Nephron (organoid): Measurements from ENCODE around the gene FAM149B1.

Experiments used
- H3K27ac Mint-ChIP-seq, 3 experiments: 2 replicates each; pipeline ENCODE4 v1.8.0; 2020; ENCODE audit warnings: mixed read lengths in 3 of 3, mild to moderate bottlenecking in 2 of 3, moderate library complexity in 1 of 3
- H3K27me3 Mint-ChIP-seq: 2 replicates; pipeline ENCODE4 v1.8.0; 2021; ENCODE audit warnings: low read depth, mild to moderate bottlenecking, moderate library complexity, mixed read lengths
- H3K36me3 Mint-ChIP-seq: 2 replicates; pipeline ENCODE4 v1.8.0; 2020; ENCODE audit warnings: low read depth, mixed read lengths
- H3K4me1 Mint-ChIP-seq: 2 replicates; pipeline ENCODE4 v1.8.0; 2020; ENCODE audit warnings: mixed read lengths
- H3K4me3 Mint-ChIP-seq, 3 experiments: 2 replicates each; pipeline ENCODE4 v1.8.0; 2020; ENCODE audit warnings: mild to moderate bottlenecking in 3 of 3, mixed read lengths in 3 of 3, moderate library complexity in 2 of 3
- H3K9me3 Mint-ChIP-seq: 2 replicates; pipeline ENCODE4 v1.8.0; 2020; ENCODE audit warnings: mixed read lengths
- CTCF ChIP-seq, 3 experiments: fragments of 200-600 bp; sonication (generic); IDR thresholded peaks; one replicate each; pipeline ENCODE4 v1.5.0; 2021; ENCODE audit warnings: antibody characterized with exemption in 3 of 3; ENCODE audit not compliant: unreplicated experiment in 3 of 3

The FAM149B1 gene

GRCh38 chr10:73281097-73281496 lies 113.2 kb downstream of the FAM149B1 start:
- Mint-ChIP-seq H3K27ac (no peak overlapping the region), H3K4me1 (no peaks in the 10 kb centered on the region), H3K36me3 (peaks cover 3% of the 10 kb centered on the region), H3K4me3 (no peak overlapping the region), H3K9me3 (peaks cover 3% of the 10 kb centered on the region), H3K27me3 (no peaks in the 10 kb centered on the region)
- no peak for TF ChIP-seq CTCF (IDR thresholded peaks at IDR 0.05; ENCODE audit: unreplicated experiment in 3 of 3)

GRCh38 chr10:73287441-73287840 lies 119.5 kb downstream of the FAM149B1 start:
- Mint-ChIP-seq H3K27me3 (no peaks in the 10 kb centered on the region), H3K4me3 (no peak overlapping the region), H3K27ac (no peak overlapping the region), H3K36me3 (peaks cover 12% of the 10 kb centered on the region), H3K9me3 (peaks cover 3% of the 10 kb centered on the region), H3K4me1 (no peaks in the 10 kb centered on the region)
- TF ChIP-seq CTCF (IDR thresholded peaks at IDR 0.05; ENCODE audit: unreplicated experiment in 3 of 3), result no peak

GRCh38 chr10:73289958-73290357 lies 122.0 kb downstream of the FAM149B1 start:
- no peak for TF ChIP-seq CTCF (IDR thresholded peaks at IDR 0.05; ENCODE audit: unreplicated experiment in 3 of 3)
- Mint-ChIP-seq H3K36me3 (peaks cover 12% of the 10 kb centered on the region), H3K4me3 (no peak overlapping the region), H3K27ac (no peak overlapping the region), H3K9me3 (peaks cover 3% of the 10 kb centered on the region), H3K27me3 (peaks cover 2% of the 10 kb centered on the region), H3K4me1 (no peaks in the 10 kb centered on the region)

- TF ChIP-seq CTCF (IDR thresholded peaks at IDR 0.05; ENCODE audit: unreplicated experiment in 3 of 3), result no peak
- Mint-ChIP-seq H3K36me3 (peaks cover 12% of the 10 kb centered on the region), H3K4me1 (no peaks in the 10 kb centered on the region), H3K4me3 (no peak overlapping the region), H3K27me3 (peaks cover 4% of the 10 kb centered on the region), H3K27ac (no peak overlapping the region), H3K9me3 (peaks cover 3% of the 10 kb centered on the region)
Observed at GRCh38 chr10:73293461-73293860, 125.5 kb downstream of the FAM149B1 start.
